PC-9 (cell line): ENCODE measurements around the gene SHH. TPM values are rescaled to one million over a fixed set of nuclear protein-coding genes. Genes with fewer than 3 reads are reported as not detected.

Experiments used
- BruUV-seq: library from RNA; stranded (reverse); fragments of 400-500 nt; replicated peaks from 2 replicates; lab custom pipeline; 2021; lab: Mats Ljungman, UMichigan
- CTCF ChIA-PET: fragments of 300-600 bp; sonication (Branson Sonifier 250); formaldehyde crosslinking; loops from one replicate; lab custom pipeline; 2022; ENCODE audit warnings: antibody characterized with exemption; lab: Charles Lee
- POLR2A ChIA-PET: fragments of 300-600 bp; sonication (Branson Sonifier 250); formaldehyde crosslinking; loops from one replicate; lab custom pipeline; 2022; ENCODE audit warnings: antibody characterized with exemption; ENCODE audit not compliant: unreplicated experiment; lab: Charles Lee
- DNase-seq, 2 experiments: peaks; one replicate each; pipeline versions ENCODE4 v3.0.0 to v3.0.0-alpha.2; 2015 to 2022; ENCODE audit warnings: mixed read lengths in 1 of 2
- H2AFZ ChIP-seq: fragments of 200-600 bp; sonication (generic); 2 replicates; pipeline ENCODE4 v1.8.1; 2017; ENCODE audit warnings: antibody characterized with exemption
- H3F3A ChIP-seq: fragments of 200-600 bp; sonication (generic); 2 replicates; pipeline ENCODE4 v1.8.1; 2017; ENCODE audit warnings: antibody characterized with exemption, mild to moderate bottlenecking, low read depth; ENCODE audit not compliant: insufficient read depth
- H3K27ac ChIP-seq: fragments of 200-600 bp; sonication (generic); 2 replicates; pipeline ENCODE4 v1.6.1; 2016; ENCODE audit warnings: mixed run types
- H3K27me3 ChIP-seq: fragments of 200-600 bp; sonication (generic); 2 replicates; pipeline ENCODE4 v1.6.1; 2016; ENCODE audit warnings: low read depth, mixed run types; ENCODE audit not compliant: insufficient read depth
- H3K36me3 ChIP-seq: fragments of 200-600 bp; sonication (generic); 2 replicates; pipeline ENCODE4 v1.6.1; 2016; ENCODE audit warnings: low read depth, mixed run types
- H3K4me1 ChIP-seq: fragments of 200-600 bp; sonication (generic); replicated peaks from 2 replicates; pipeline ENCODE4 v1.6.1; 2016; ENCODE audit warnings: mixed run types; ENCODE audit not compliant: insufficient read depth
- H3K4me2 ChIP-seq: fragments of 200-600 bp; sonication (generic); 2 replicates; pipeline ENCODE4 v1.6.1; 2017; ENCODE audit warnings: mixed run types
- H3K4me3 ChIP-seq: fragments of 200-600 bp; sonication (generic); 2 replicates; pipeline ENCODE4 v1.6.1; 2016; ENCODE audit warnings: mixed run types
- H3K79me2 ChIP-seq: fragments of 200-600 bp; sonication (generic); 2 replicates; pipeline ENCODE4 v1.6.1; 2017; ENCODE audit warnings: low read depth, mixed run types
- H3K9me2 ChIP-seq: fragments of 200-600 bp; sonication (generic); 2 replicates; pipeline ENCODE4 v1.8.1; 2017; ENCODE audit warnings: mild to moderate bottlenecking; ENCODE audit not compliant: insufficient read depth
- H3K9me3 ChIP-seq: fragments of 200-600 bp; sonication (generic); 2 replicates; pipeline ENCODE4 v1.8.1; 2016; ENCODE audit warnings: low read depth; ENCODE audit not compliant: insufficient read depth
- H4K20me1 ChIP-seq: fragments of 200-600 bp; sonication (generic); 2 replicates; pipeline ENCODE4 v1.8.1; 2017; ENCODE audit not compliant: insufficient read depth
- CTCF ChIP-seq: fragments of 200-600 bp; sonication (generic); conservative IDR thresholded peaks from 2 replicates; pipeline ENCODE4 v1.6.1; 2017; ENCODE audit warnings: mixed run types, antibody characterized with exemption, mild to moderate bottlenecking, moderate library complexity
- EZH2 ChIP-seq: fragments of 200-600 bp; sonication (generic); IDR thresholded peaks from 2 replicates; pipeline ENCODE4 v1.8.0; 2017; ENCODE audit warnings: antibody characterized with exemption, low read depth
- intact Hi-C: fragments of 100-400 bp; cut with micrococcal nuclease; formaldehyde crosslinking; loops from one replicate; pipeline ENCODE4 v1.10.0; 2022; ENCODE audit not compliant: unreplicated experiment
- total RNA-seq: library from RNA; stranded (reverse); gene quantifications from 2 replicates; pipeline ENCODE4 v1.2.3, GENCODE V29; 2021

Gene SHH
- total RNA-seq, 1 experiment from 2014 or later, result not detected

GRCh38 chr7:155845226-155845625 is 33.0 kb upstream of the SHH start:
- H3K4me3 ChIP-seq, result no peak overlapping the region
- ChIA-PET POLR2A (no interaction called here), CTCF (no interaction called here)
- H3K4me2 ChIP-seq, result no peak overlapping the region
- BruUV-seq, result no TSS peak
- intact Hi-C loops, result no loop called here
- H3K4me1 ChIP-seq, result peaks cover 12% of the 10 kb centered on the region
- TF ChIP-seq CTCF (no peak), EZH2 (no peak)
- H3K27ac ChIP-seq, result no peak overlapping the region
- no peaks in the 10 kb centered on the region for H3K9me3 ChIP-seq
- no peaks in the 10 kb centered on the region for H3K79me2 ChIP-seq
- DNase-seq, result no peak
- H3F3A ChIP-seq, result no peaks in the 10 kb centered on the region
- no peaks in the 10 kb centered on the region for H4K20me1 ChIP-seq
- no peak overlapping the region for H2AFZ ChIP-seq
- no peaks in the 10 kb centered on the region for H3K27me3 ChIP-seq
- H3K36me3 ChIP-seq, result no peaks in the 10 kb centered on the region
- no peaks in the 10 kb centered on the region for H3K9me2 ChIP-seq

DNA sequence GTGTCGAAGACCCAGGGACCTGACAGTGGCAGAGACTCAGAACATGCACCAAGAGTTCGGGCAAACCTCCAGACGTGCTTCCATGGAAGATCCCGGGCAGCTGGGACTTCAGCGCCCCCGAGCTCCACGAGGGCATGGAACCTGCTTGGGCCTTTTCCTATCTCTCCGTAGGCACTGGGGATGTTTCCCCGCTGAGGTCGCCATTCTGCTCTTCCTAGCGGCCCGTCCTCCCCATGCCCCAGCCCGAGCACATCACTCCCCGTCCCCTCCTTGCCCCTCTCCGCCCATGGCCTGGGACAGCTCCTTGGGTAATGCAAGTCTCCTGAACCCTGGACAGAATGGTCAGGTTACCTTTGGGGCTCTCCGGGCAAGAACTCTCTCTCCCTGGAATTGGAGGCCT is 32.3 kb upstream of the SHH start:
- Histone ChIP-seq H2AFZ (no peak overlapping the region), H3K27ac (no peak overlapping the region), H3K4me3 (no peak overlapping the region), H4K20me1 (no peaks in the 10 kb centered on the region), H3F3A (no peaks in the 10 kb centered on the region), H3K27me3 (no peaks in the 10 kb centered on the region), H3K79me2 (no peaks in the 10 kb centered on the region), H3K4me2 (peak overlapping the region; percentile 14; the same call in 1 of the 2 replicates), H3K9me3 (no peaks in the 10 kb centered on the region), H3K36me3 (no peaks in the 10 kb centered on the region), H3K9me2 (no peaks in the 10 kb centered on the region), H3K4me1 (peaks cover 12% of the 10 kb centered on the region)
- no peak for DNase-seq
- BruUV-seq, result no TSS peak
- POLR2A ChIA-PET, result no interaction called here
- no peak for TF ChIP-seq CTCF
- TF ChIP-seq EZH2, result no peak
- intact Hi-C loops, result loop anchor here (1.0 kb wide), 1 partner anchor 78 kb away; no protein-coding TSS in a partner anchor
- CTCF ChIA-PET, result interaction anchor here (0.6 kb wide), 1 partner anchor 935 kb away, joined by 3 read pairs; no protein-coding TSS in a partner anchor

GRCh38 chr7:155844019-155844453 is 31.8 kb upstream of the SHH start:
- ChIA-PET POLR2A (no interaction called here), CTCF (interaction anchor here (0.6 kb wide), 1 partner anchor 935 kb away, joined by 3 read pairs; no protein-coding TSS in a partner anchor)
- Histone ChIP-seq H3K27ac (no peak overlapping the region), H3K9me2 (no peaks in the 10 kb centered on the region), H3K4me1 (peaks cover 12% of the 10 kb centered on the region), H3K36me3 (no peaks in the 10 kb centered on the region), H3K4me3 (no peak overlapping the region), H3K9me3 (no peaks in the 10 kb centered on the region), H3K79me2 (no peaks in the 10 kb centered on the region), H3K4me2 (peak overlapping the region; percentile 14; the same call in 1 of the 2 replicates), H3K27me3 (no peaks in the 10 kb centered on the region), H2AFZ (no peak overlapping the region), H4K20me1 (no peaks in the 10 kb centered on the region), H3F3A (no peaks in the 10 kb centered on the region)
- DNase-seq, result peak; percentile 66 to 84
- peak; percentile 47; the same call in 1 of the 2 replicates for TF ChIP-seq CTCF
- TF ChIP-seq EZH2, result no peak
- intact Hi-C loops, result loop anchor here (1.0 kb wide), 1 partner anchor 78 kb away; no protein-coding TSS in a partner anchor
- BruUV-seq, result no TSS peak
